AG09309 (cell line): ENCODE results near the gene EIPR1.

Experiments
- DNase-seq: peaks from one replicate; pipeline ENCODE4 v3.0.0-alpha.2; 2010; ENCODE audit warnings: low read depth
- H3K4me3 ChIP-seq: 2 replicates; pipeline ENCODE4 v1.5.1; 2011; ENCODE audit warnings: mild to moderate bottlenecking, low read depth, low read length, moderate library complexity; ENCODE audit not compliant: control insufficient read depth
- TF ChIP-seq, protein P1 (sequence below): IDR thresholded peaks from 2 replicates; pipeline ENCODE4 v1.5.1; 2011; ENCODE audit warnings: mild to moderate bottlenecking, low read depth, low read length, inconsistent platforms; ENCODE audit not compliant: insufficient read depth, control insufficient read depth; ENCODE audit errors: missing control alignments

The EIPR1 gene

DNA sequence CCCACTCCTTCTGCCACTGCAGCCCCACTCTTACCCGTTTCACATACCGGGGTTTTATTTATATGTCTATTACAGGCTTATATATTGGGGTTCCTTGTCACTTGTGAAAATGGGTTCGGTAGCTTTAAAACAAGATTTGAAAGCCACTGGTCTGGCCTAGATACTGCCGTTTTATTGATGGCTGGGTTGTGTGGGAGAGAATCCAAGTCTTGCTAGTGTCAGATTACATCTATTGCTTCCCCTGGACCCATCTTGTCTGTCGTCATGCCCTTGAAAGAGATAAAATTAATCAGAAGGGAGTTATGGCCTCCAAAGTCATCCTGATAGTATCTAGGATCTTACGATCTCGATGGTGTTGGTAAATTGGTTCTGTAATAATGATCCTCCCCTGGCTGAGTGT lies 79.4 kb downstream of the EIPR1 start:
- no peak for DNase-seq
- H3K4me3 ChIP-seq, result no peak overlapping the region
- TF ChIP-seq, protein P1, sequence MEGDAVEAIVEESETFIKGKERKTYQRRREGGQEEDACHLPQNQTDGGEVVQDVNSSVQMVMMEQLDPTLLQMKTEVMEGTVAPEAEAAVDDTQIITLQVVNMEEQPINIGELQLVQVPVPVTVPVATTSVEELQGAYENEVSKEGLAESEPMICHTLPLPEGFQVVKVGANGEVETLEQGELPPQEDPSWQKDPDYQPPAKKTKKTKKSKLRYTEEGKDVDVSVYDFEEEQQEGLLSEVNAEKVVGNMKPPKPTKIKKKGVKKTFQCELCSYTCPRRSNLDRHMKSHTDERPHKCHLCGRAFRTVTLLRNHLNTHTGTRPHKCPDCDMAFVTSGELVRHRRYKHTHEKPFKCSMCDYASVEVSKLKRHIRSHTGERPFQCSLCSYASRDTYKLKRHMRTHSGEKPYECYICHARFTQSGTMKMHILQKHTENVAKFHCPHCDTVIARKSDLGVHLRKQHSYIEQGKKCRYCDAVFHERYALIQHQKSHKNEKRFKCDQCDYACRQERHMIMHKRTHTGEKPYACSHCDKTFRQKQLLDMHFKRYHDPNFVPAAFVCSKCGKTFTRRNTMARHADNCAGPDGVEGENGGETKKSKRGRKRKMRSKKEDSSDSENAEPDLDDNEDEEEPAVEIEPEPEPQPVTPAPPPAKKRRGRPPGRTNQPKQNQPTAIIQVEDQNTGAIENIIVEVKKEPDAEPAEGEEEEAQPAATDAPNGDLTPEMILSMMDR, result no peak

DNA sequence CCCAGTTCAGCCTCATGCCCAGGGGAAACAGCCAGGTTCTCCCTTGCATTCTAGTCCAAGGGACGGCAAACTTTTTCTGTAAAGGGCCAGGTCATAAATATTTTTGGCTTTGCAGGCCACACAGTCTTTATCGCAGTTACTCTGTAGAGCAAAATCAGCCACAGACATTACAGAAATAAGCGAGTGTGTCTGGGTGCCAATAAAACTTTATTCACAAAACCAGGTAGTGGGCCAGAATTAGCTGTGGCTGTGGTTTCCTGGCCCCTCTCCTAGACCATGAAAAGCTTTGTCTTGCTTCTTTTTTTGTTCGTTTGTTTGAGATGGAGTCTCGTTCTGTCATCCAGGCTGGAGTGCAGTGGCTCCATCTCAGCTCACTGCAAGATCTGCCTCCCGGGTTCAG lies 80.1 kb downstream of the EIPR1 start:
- TF ChIP-seq, protein P1, result no peak
- no peak for DNase-seq
- H3K4me3 ChIP-seq, result no peak overlapping the region

DNA sequence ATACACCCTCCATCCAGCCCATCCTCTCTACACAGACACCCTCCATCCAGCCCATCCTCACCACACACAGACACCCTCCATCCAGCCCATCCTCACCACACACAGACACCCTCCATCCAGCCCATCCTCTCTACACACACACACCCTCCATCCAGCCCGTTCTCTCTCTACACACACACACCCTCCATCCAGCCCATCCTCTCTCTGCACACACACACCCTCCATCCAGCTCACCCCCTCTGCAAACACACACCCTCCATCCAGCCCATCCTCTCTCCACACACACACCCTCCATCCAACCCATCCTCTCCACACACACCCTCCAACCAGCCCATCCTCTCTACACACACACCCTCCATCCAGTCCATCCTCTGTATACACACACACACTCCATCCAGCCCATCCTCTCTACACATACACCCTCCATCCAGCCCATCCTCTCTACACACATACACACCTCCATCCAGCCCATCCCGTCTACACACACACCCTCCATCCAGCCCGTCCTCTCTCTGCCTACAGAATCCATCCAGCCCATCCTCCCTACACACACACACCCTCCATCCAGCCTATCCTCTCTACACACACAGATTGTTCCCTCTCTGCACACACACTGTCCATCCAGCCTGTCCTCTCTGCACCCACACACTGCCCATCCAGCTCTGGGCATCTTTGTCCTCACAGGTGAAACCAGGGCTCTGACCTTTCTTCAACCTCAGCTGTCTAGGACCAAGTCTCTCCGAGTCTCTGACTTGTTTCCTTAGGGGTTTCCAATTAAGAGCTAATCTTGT lies 81.2 kb downstream of the EIPR1 start:
- TF ChIP-seq, protein P1, result no peak
- no peak for DNase-seq
- no peak overlapping the region for H3K4me3 ChIP-seq

DNA sequence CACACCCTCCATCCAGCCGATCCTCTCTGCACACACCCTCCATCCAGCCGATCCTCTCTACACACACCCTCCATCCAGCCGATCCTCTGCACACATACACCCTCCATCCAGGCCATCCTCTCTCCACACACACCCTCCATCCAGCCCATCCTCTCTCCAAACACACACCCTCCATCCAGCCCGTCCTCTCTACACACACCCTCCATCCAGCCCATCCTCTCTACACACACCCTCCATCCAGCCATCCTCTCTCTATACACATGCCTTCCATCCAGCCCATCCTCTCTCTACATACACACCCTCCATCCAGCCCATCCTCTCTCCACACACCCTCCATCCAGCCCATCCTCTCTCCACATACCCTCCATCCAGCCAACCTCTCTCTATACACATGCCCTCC lies 83.1 kb downstream of the EIPR1 start:
- DNase-seq, result no peak
- TF ChIP-seq, protein P1, result no peak
- H3K4me3 ChIP-seq, result no peak overlapping the region

DNA sequence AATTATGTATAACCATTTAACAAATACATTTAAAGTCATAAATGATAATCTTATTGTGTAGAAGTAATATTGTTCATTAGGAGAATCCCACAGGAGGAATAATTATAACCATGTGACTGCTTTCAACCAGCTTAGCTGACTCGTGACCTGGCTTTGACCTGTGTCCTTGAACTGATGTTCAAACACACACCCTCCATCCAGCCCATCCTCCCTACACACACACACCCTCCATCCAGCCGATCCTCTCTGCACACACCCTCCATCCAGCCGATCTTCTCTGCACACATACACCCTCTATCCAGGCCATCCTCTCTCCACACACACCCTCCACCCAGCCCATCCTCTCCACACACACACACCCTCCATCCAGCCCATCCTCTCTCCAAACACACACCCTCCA lies 83.5 kb downstream of the EIPR1 start:
- no peak for DNase-seq
- no peak overlapping the region for H3K4me3 ChIP-seq

DNA sequence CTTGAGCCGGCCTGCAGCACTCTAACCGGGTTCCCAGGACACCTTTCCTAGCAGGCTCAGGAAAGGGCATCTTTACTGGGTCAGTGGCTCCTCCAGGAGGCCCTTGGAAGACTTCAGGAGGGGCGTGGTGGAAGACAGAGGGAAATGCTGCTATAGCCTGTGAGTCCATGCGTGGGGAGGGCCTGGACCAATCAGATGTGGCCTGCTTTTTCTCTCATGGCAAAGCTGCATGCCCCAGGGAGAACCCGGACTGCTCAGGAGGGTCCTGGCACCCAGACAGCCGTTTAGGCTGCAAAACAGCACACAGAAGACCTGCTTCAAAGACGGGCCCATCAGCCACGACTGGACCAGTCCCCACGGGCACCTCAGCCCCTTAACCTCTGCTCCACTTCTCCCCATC lies 84.4 kb downstream of the EIPR1 start:
- H3K4me3 ChIP-seq, result no peak overlapping the region
- TF ChIP-seq, protein P1, result no peak
- DNase-seq, result no peak

More for the DNA sequence above, 83.5 kb downstream of the EIPR1 start:
- TF ChIP-seq, protein P1, result no peak
